Measurements from ENCODE around the gene POSTN. TPM values are rescaled to one million over a fixed set of nuclear protein-coding genes. Genes with fewer than 3 reads are reported as not detected.

Gene POSTN
- total and polyA plus RNA-seq, 2 of the 4 experiments (the other 2 are of a cell fraction), result 32.6 to 44.7 TPM

DNA sequence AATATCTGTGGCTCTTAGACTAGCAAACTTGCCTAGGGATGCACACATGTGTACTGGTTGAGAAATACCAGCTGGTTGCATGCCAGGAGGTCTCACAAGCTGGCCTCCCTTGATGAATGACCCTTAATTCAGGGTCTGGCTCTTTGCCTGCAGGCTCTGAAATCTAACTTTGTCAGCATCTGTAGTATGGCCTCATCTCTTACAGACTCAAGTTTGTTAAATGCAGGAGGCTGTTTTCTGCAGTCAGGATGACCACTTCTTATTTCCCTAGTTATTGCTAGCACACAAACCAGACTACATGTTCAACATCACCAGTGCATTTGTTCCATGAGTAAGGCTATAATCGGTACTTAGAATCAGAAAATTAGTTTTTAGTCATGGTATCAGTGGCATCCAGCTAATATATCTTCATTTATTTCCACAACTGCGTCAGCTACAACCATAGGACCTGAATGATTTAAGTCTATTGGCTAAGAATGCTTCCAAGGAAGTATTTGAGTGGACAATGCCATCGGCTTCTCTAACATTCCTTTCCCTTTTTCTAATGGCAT, 23.3 kb upstream of the POSTN start:
- dilution Hi-C loops (cut with HindIII; ENCODE audit: low sequenced_read_pairs, unreplicated experiment), result no loop called here
- Histone ChIP-seq H2BK5ac (ENCODE audit: low read depth, low read length, poor library complexity, severe bottlenecking) (no peak overlapping the region), H3K27ac (ENCODE audit: insufficient read depth, low read length) (no peak overlapping the region), H3K9me1 (ENCODE audit: insufficient read depth, low read length) (no peaks in the 10 kb centered on the region), H2BK20ac (ENCODE audit: low read depth, low read length) (no peak overlapping the region), H3K14ac (replicated peaks; ENCODE audit: low read depth, low read length) (no peak overlapping the region), H3K4ac (ENCODE audit: low read depth, low read length) (no peak overlapping the region), H3K9ac (ENCODE audit: low read depth, low read length) (no peak overlapping the region), H2AFZ (replicated peaks; ENCODE audit: low read length, poor library complexity) (no peak overlapping the region), H4K20me1 (ENCODE audit: insufficient read depth, low read length) (no peaks in the 10 kb centered on the region), H3K23ac (ENCODE audit: low read depth, low read length) (no peak overlapping the region), H2AK5ac (ENCODE audit: low read depth, low read length) (no peak overlapping the region), H3K27me3 (ENCODE audit: control insufficient read depth, insufficient read depth, low read length) (no peaks in the 10 kb centered on the region), H4K8ac (ENCODE audit: low read depth in 2 of 2, low read length in 2 of 2) (no peak overlapping the region), H2AK9ac (replicated peaks; ENCODE audit: low read depth, low read length, poor library complexity) (no peak overlapping the region), H3K4me2 (ENCODE audit: low read depth, low read length) (no peak overlapping the region), H3K18ac (ENCODE audit: low read depth, low read length) (no peak overlapping the region), H4K91ac (ENCODE audit: insufficient read depth, low read depth, low read length) (no peak overlapping the region), H3K9me3 (ENCODE audit: control insufficient read depth, insufficient read depth, low read length) (no peaks in the 10 kb centered on the region), H4K5ac (ENCODE audit: low read depth, low read length) (no peak overlapping the region), H3K36me3 (ENCODE audit: control insufficient read depth, insufficient read depth, low read length) (no peaks in the 10 kb centered on the region), H3K79me1 (ENCODE audit: low read depth in 1 of 2, low read length in 2 of 2) (no peaks in the 10 kb centered on the region), H3K4me3 (ENCODE audit: insufficient read depth, low read depth, low read length) (no peak overlapping the region), H3K4me1 (ENCODE audit: control insufficient read depth, insufficient read depth, low read length) (peaks cover 4% of the 10 kb centered on the region), H3K56ac (ENCODE audit: extremely low read depth, insufficient read depth, low read length) (no peak overlapping the region), H2BK120ac (ENCODE audit: low read depth, low read length) (no peak overlapping the region), H2BK15ac (ENCODE audit: low read depth, low read length) (no peak overlapping the region)
- in situ Hi-C loops (cut with MboI; ENCODE audit: low sequenced_read_pairs), result loop anchor here (25.0 kb wide), 1 partner anchor 785 kb away; no protein-coding TSS in a partner anchor
- no peak; the same call in 1 of the 2 replicates for ATAC-seq (ENCODE audit: low read depth)
- peak; percentile 84 for DNase-seq
- WGBS, 2 experiments (ENCODE audit: extremely low coverage in 2 of 2, insufficient read length in 1 of 2), result no CpG with 5 or more reads among the region's 3 CpGs
- CTCF ChIA-PET, result interaction anchor here (0.6 to 1.2 kb wide), 2 partner anchors 19 to 24 kb away, joined by 3 read pairs; no protein-coding TSS in a partner anchor
- BruUV-seq (replicated peaks), result no TSS peak
- TF ChIP-seq MXI1 (IDR thresholded peaks at IDR 0.05; ENCODE audit: borderline replicate concordance, low read depth, low read length), result no peak
- peak; percentile 16; the same call in 1 of the 2 replicates for TF ChIP-seq CEBPB (IDR thresholded peaks at IDR 0.05; ENCODE audit: low read depth, low read length)
- TF ChIP-seq, protein P1, sequence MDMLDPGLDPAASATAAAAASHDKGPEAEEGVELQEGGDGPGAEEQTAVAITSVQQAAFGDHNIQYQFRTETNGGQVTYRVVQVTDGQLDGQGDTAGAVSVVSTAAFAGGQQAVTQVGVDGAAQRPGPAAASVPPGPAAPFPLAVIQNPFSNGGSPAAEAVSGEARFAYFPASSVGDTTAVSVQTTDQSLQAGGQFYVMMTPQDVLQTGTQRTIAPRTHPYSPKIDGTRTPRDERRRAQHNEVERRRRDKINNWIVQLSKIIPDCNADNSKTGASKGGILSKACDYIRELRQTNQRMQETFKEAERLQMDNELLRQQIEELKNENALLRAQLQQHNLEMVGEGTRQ (IDR thresholded peaks at IDR 0.05; ENCODE audit: low read depth, low read length), result no peak
- TF ChIP-seq, protein P2, sequence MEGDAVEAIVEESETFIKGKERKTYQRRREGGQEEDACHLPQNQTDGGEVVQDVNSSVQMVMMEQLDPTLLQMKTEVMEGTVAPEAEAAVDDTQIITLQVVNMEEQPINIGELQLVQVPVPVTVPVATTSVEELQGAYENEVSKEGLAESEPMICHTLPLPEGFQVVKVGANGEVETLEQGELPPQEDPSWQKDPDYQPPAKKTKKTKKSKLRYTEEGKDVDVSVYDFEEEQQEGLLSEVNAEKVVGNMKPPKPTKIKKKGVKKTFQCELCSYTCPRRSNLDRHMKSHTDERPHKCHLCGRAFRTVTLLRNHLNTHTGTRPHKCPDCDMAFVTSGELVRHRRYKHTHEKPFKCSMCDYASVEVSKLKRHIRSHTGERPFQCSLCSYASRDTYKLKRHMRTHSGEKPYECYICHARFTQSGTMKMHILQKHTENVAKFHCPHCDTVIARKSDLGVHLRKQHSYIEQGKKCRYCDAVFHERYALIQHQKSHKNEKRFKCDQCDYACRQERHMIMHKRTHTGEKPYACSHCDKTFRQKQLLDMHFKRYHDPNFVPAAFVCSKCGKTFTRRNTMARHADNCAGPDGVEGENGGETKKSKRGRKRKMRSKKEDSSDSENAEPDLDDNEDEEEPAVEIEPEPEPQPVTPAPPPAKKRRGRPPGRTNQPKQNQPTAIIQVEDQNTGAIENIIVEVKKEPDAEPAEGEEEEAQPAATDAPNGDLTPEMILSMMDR (conservative IDR thresholded peaks at IDR 0.05; ENCODE audit: low read depth, low read length), result no peak
- intact Hi-C loops (cut with micrococcal nuclease), result no loop called here
- POLR2A ChIA-PET (ENCODE audit: unreplicated experiment), result no interaction called here
